GM19324 (cell line): ENCODE data around the gene KCNIP4.

Experiments
- ATAC-seq: cut with Tn5 transposase; IDR thresholded peaks from one replicate; pipeline ENCODE4 v1.9.1; 2021; ENCODE audit warnings: mild to moderate bottlenecking, moderate library complexity; ENCODE audit not compliant: unreplicated experiment, low FRiP score

KCNIP4 gene

GRCh38 chr4:21628916-21629610, 319.5 kb downstream of the KCNIP4 start:
- no peak for ATAC-seq

GRCh38 chr4:21628116-21628670, 320.4 kb downstream of the KCNIP4 start:
- ATAC-seq: no peak

GRCh38 chr4:21625447-21625846, 323.1 kb downstream of the KCNIP4 start:
- no peak for ATAC-seq

- ATAC-seq: no peak
These were observed 343.6 kb downstream of the KCNIP4 start for GRCh38 chr4:21605006-21605405.

GRCh38 chr4:21596521-21596920, 352.1 kb downstream of the KCNIP4 start:
- no peak for ATAC-seq

GRCh38 chr4:21593671-21594001, 354.9 kb downstream of the KCNIP4 start:
- ATAC-seq: no peak

- ATAC-seq: no peak
These were observed 355.5 kb downstream of the KCNIP4 start for GRCh38 chr4:21592970-21593670.

- ATAC-seq: no peak
These were observed 371.5 kb downstream of the KCNIP4 start for GRCh38 chr4:21577056-21577455.

- ATAC-seq: no peak
These were observed 377.5 kb downstream of the KCNIP4 start for GRCh38 chr4:21571100-21571499.

- no peak for ATAC-seq
These were observed 378.9 kb downstream of the KCNIP4 start for GRCh38 chr4:21569638-21570037.

- ATAC-seq: no peak
These were observed 393.5 kb downstream of the KCNIP4 start for GRCh38 chr4:21555083-21555482.

- ATAC-seq: no peak
These were observed 394.1 kb downstream of the KCNIP4 start for GRCh38 chr4:21554500-21554899.

GRCh38 chr4:21554066-21554465, 394.5 kb downstream of the KCNIP4 start:
- no peak for ATAC-seq

GRCh38 chr4:21552455-21552854, 396.1 kb downstream of the KCNIP4 start:
- no peak for ATAC-seq

- ATAC-seq: no peak
These were observed 403.6 kb downstream of the KCNIP4 start for GRCh38 chr4:21544955-21545354.

GRCh38 chr4:21544415-21544814, 404.2 kb downstream of the KCNIP4 start:
- no peak for ATAC-seq

- no peak for ATAC-seq
These were observed 405.1 kb downstream of the KCNIP4 start for GRCh38 chr4:21543514-21543913.

- no peak for ATAC-seq
These were observed 412.7 kb downstream of the KCNIP4 start for GRCh38 chr4:21535898-21536297.

- no peak for ATAC-seq
These were observed 417.5 kb downstream of the KCNIP4 start for GRCh38 chr4:21531048-21531447.

- ATAC-seq: no peak
These were observed 419.4 kb downstream of the KCNIP4 start for GRCh38 chr4:21529214-21529613.

- no peak for ATAC-seq
These were observed 426.3 kb downstream of the KCNIP4 start for GRCh38 chr4:21522296-21522695.
